GM21723 (cell line): ENCODE results near the gene FCER1G.

Source experiments
- ATAC-seq: cut with Tn5 transposase; IDR thresholded peaks from one replicate; pipeline ENCODE4 v1.9.1; 2021; ENCODE audit warnings: mild to moderate bottlenecking, moderate library complexity; ENCODE audit not compliant: unreplicated experiment

The FCER1G gene

DNA sequence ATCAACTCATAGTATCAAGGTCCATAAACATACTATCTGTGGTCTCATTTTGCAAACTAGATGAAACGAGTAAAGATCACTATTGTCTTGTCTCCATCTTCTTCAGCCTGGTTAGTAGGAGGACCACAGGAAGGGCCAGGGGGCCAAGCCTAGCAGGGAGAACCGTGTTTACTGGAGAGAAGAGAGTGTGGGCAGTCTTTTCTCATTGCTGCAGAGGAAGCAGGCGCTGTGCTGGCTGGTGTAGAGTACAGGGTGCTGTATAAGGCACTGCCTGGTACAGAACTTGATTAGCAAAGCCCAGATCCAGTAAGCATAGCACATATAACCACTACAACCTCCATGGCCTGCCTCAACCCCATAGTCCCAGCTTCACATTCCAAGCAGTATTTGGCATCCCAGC, 27.8 kb upstream of the FCER1G start:
- ATAC-seq = no peak

DNA sequence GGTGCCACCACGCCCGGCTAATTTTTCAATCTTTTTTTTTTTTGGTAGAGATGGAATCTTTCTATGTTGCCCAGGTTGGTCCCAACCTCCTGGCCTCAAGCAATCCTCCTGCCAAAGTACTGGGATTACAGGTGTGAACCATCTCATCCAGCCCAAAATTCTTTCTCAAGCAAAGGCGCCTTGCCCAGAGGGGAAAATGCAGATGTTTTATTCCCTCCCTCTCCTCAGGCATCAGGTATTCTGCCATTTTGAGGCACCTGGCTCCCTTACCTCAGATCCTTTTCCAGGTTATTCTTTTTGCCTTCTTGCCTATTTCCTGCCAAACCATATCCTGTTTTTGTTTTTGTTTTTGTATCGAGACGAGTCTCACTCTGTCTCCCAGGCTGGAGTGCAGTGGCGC, 26.7 kb upstream of the FCER1G start:
- no peak for ATAC-seq

DNA sequence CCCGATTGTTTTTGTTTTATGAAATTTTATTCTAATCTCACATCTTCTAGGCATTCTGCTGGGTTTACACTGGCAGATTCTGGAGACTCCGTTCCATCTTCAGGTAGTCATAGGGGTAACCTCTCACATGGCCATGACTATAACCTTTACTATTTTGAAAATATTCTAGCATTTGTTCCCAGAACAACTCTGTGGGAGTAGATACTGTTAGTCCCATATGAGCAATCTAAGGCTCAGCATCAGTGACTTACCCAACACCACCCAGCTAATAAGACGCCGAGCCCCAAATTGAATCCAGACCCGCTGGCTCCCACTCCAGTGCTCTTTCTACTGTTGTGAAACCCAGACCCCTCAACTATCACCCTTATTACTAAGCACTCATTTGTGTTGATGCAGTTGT, 26.1 kb upstream of the FCER1G start:
- ATAC-seq = no peak

DNA sequence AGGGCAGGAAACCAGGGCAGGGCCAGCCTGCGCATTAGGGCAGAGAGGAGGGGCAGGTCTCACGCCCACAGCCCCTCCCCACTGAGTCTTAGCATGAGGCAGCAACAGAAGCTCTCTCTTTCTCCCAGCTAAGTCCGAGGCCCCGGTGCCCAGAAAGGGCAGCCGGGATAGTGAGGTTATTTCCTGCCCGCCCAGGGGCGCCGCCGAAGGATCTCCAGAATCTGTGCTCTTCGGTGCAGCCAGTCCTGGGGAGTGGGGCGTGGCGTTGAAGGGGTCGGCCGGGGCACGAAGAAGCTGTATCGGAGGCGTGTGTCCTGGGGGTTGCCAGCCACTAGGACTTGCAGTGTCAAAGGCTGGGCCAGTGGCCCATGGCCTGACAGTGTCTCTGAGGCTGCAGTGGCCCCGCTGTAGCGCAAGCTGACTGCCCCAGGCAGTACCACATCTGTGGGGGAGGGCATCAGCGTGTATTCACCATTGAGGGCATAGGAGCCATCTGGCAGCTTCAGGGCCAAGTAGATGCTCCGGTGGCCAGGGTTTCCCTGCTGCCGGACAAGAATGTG, 24.1 kb upstream of the FCER1G start:
- ATAC-seq = no peak

DNA sequence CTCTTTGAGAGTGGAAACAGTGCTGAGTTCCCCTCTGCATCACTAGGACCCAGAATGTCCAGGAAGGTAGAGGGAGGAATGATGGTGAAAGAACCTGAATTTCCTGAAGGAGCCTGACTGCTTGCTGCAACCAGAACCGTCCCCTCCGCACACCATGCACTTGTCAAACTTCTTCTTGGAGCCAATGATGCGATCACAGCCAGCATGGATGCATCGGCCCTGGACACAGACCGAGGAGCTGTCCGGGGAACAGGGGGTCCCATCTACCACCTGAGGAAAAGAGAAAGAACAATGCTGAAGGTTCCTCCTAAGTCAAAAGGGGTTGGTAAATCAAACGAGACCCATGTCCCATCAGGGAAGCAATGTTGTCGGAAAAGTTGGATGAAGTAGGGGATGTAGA, 23.1 kb upstream of the FCER1G start:
- ATAC-seq = no peak

DNA sequence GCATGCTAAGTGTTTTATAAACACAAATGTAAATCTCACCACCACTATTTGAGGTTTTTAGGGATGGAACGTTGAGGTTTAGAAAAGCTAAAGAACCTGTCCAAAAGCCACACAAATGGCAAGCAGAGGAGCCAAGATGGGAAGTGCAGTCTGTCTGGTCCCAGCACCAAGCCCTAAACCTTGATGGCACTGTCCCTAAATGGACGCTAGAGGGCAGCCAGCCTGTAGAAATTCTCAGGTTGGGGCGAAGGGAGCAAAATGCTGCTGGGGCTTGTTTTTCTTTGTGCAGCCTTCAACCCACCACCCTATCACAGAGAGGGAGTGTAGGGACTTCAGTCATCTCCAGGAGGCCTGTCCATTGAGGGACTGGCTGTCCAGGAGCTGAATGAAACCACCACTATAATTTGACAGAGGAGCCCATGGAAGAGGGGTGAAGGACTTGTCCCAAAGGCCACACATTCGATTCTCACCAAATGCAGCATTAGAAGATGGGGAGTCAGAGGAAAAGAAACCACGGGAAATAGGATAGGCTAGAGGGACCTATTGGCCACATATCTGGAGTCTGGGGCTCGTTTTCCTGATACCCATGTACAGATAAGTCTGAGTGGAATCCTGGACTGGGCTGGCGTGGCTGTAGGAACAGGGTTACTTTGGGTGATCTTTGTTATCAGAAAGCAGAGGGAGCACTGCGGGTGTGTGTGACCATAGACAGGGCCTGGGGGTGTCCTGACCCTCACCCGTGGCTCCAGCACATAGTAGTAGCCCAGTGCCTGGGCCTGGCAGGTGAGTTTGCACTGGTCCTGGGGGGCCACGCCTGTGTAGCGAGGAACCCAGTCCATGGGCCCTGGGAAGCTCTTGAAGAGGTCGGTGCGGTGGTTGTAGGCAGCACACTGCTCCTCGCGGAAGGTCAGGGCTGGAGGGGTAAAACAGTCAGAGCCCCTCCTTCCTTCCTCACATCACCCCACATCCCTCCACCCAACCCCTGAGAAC, 22.3 kb upstream of the FCER1G start:
- peak; percentile 63 for ATAC-seq

DNA sequence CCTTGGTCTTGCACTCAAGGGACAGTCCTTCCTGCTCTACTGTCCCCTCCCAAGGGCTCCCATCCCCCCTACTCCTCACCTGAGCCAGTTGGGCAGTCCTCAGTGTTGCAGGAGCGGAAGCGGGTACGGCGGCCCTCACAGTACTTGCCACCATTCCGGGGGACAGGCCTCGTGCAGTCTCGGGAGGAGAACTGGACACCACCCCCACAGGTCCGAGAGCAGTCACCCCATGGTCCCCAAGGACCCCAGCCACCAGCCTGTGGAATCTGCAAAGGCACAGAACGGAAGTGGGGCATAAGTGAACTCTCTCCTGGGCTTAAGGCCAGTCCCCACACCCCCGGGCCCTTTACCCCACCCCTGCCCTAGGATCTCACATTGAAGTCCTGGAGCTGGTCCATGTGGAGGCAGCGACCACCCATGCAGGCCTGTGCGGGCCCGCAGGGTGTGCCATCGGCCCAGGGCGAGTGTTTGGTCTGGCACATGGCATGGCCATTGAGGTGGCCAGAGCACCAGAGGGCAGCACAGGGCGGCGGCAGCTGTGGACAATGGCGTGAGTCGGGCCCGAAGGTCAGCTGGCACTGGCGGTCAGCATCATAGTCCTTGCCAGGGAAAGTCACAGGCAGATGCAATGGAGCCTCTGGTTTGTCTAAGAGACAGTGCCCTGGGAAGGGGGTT, 21.4 kb upstream of the FCER1G start:
- ATAC-seq = no peak

DNA sequence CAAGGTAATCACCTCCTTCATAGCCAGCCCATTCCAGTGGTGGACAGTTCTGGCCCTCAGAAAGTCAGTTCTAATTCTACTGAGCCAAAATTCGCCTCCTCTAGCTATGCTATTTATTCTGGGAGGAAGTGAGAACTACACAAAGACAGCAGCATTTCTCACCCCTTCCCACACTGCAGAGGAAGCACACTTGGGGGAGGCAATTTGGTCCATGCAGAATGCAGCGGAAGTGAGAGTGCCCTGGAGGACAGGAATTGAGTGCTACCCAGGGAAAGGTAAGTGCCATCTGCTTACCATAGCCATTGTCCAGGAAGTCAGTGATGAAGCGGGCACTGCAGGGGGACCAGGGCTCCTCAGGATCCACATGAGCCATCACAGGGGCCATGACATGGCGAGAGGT, 19.9 kb upstream of the FCER1G start:
- ATAC-seq = peak; percentile 61

DNA sequence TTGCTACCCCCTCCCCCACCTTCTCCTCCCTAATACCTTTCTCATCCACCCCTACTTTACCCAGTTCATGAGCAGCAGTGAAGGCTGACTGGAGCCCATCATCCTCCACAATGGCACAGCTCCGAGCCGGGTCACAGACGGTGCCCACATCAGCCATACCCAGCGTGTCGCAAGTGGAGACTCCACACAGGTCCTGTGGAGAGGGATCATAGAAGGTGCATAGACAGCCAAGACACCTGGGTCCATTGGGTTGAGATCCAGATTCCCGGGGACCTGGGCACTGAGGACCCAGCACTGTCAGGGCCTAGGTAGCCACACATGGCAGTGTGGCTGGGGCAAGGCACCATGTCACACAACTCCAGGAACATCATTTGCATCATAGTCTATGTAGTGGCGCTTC, 19.0 kb upstream of the FCER1G start:
- ATAC-seq = no peak

DNA sequence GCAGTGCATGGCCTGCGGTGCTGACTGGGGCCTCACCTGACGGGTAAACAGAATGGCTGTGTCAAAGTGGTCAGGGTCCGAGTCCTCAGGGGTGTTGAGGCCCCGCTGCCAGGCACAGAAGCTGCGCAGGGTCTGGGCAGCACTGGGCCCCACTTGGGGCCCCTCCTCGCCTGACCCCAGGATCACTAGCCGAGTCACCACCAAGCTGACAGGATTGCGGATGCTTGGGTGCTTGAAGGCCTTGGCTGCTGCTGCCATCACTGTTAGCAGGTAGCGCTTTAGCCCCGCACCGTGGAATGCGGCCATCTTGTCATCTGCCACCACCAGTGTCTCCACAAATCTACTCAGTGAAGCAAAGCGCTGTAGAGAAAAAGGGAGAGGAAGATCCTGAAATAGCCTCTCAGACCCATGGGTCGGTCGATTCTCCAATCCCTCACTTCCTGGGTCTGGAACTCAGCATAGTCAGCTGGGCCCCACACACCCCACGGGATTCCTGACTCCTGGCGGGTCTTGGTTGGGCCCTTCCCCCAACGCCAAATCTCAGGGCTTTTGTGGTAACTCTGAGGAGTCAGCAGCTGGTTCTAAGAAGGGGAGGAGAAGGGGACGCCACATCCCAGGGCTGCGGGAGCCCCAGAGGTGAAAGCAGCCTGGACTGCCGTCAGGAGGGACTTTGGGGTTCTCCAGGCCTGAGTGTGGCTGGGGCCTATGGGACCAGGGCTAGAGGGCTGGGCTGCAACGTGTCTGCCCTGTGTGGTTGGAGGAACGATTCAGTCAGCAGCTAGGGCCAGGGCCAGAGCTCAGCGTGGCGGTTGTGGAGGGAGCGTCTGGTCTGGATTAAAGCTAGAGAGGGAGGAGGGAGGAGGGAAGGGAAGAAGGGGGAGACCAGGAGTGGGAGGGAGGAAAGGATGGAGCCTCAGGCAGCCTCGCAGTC, 18.3 kb upstream of the FCER1G start:
- no peak for ATAC-seq

DNA sequence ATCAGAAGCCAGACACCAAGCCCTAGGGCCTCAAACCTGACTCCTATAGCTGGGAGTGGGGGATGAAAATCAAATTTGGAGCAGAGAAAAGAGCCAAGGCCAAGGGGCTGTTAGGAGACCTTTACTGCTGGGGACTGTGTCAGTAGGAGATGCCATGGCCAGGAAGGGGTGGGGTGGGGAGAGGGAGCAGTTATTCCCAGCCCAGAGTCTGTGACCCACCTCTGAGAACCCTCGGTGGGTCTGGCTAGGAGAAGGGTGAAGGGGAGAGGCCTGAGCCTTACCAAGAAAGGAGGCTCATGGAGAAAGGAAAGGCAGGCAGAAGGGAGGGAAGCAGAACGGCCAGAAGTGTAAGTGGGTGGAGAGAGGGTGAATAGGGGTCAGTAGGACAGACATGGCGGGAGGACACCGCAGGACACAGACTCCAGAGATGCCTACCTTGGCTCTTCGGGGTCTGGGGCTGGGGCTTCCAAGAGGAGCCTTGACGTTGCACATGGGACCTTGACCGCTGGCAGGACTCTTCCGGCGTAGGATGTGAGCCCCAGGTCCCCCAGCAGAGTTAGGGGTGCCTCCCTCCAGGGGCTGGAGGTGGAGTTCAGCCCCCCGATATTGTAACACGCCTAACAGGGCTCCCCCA, 17.4 kb upstream of the FCER1G start:
- no peak for ATAC-seq

DNA sequence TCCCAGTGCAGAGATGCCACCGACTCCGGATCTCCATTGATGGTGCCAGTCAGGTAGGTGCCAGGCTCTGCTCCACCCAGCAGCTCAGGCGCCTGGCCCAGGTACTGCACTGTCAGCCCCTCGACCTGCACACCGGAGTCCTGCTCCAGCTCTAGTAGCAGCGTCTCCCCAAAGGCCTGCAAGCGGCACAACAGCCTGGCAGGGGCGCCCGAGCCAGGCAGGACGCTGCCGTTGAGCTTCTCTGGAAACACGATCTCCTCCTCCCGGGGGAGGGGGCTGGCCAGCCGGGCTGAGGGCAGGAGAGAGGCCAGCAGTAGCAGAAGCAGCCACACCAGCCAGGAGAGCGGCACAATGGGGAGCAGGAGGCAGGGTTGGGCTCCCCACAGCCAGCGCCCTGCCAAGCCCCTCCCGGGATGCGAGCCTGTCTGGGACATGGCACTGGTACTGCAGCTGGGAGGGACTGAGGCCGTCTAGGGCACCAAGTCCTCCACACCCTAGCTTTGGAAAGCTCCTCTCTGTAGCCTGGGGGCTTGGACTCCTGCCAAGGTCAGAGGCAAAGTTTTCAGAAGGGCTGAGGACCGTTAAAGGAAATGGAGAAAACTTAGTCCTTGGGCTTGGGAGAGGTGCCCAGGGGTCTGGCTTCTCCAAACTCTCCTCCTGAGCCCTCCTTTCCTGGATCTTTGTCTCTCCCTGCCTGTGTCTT, 16.8 kb upstream of the FCER1G start:
- no peak for ATAC-seq

DNA sequence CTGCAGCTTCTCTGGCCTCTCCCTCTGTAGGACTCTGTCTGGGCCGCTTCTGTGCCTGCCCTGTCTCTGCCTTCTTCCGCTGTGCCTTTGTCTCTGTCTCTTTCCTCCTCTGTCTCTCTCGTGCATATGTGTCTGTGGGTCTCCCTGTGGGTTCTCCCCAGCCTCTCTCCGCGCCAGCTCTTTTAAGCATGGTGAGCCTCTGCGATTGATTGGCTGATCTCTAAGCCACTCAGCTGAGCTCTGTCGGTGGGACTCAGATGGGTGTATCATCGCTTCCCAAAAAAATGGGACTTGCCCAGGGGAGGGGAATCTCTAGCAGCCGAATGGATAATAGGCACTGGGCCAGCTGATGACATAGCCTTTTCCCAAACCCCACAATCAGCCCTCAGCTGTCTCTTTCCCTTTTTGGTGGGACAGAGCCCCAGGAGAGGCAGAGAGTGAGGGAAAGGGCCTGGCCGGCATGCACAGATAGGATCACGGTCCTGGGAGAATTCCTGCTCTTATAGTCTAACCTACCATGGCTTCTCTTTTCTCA, 16.1 kb upstream of the FCER1G start, which contains the start of gene ADAMTS4:
Gene ADAMTS4 (minus strand): TSS at position 158 of the 535 bp plus-strand sequence. CDS start 427 bp downstream, outside the sequence.
- no peak for ATAC-seq

DNA sequence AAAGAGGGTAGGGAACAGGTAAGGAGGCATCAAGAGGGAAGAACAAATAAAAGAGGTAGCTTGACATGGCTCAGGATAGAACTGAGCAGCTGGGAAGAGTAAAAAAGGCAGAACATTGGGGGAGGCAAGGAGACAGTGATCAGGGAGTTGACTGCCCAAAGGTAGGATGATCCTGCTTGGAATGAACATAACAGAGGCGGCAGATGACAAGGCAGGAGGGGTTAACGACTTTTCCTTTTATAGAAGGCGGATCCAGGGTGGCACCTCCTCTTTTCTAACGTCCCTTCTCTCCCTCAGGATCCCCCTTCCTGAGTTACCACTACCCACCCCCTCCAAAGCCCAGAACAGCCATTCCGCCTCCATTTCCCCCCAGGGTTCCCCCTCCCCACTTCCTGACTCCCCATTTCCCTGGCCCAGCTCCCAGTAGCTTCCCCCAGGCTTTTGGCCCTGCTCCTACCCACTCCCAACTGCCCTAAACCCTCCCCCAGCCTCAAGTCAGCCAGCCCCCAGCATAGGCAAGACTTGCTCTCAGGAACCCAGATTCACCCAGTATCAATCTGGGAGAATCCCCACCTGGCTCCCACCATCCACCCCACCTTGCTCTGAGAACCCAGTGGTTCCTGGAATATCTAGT, 15.5 kb upstream of the FCER1G start:
- ATAC-seq = no peak

DNA sequence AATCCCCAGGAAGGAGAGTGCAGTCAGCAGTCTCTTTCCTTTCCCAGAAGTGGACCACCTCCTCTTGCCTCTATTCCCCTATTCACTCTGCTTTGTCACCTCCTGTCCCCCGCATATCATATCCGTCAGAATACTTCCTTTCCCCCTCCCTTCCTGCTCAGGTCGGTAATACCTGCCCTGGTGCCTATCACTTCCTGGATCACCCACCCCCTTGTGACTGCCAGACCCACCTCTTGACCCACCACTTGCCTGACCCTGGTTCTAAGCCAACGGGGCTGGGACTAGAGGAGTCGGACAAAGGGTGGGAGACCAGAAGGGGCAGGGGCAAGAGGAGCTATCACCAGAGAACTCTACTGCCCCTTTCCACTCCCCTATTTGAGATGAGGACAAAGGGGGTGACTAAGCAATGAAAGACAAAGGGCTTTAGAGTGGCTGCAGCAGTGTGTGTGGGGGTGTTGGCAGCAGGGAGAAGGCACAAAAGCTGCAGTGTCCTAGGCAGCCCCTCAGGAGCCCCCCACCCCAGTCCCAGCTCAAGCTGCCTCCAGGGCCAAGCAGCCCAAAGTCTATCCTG, 14.6 kb upstream of the FCER1G start:
- ATAC-seq = no peak

DNA sequence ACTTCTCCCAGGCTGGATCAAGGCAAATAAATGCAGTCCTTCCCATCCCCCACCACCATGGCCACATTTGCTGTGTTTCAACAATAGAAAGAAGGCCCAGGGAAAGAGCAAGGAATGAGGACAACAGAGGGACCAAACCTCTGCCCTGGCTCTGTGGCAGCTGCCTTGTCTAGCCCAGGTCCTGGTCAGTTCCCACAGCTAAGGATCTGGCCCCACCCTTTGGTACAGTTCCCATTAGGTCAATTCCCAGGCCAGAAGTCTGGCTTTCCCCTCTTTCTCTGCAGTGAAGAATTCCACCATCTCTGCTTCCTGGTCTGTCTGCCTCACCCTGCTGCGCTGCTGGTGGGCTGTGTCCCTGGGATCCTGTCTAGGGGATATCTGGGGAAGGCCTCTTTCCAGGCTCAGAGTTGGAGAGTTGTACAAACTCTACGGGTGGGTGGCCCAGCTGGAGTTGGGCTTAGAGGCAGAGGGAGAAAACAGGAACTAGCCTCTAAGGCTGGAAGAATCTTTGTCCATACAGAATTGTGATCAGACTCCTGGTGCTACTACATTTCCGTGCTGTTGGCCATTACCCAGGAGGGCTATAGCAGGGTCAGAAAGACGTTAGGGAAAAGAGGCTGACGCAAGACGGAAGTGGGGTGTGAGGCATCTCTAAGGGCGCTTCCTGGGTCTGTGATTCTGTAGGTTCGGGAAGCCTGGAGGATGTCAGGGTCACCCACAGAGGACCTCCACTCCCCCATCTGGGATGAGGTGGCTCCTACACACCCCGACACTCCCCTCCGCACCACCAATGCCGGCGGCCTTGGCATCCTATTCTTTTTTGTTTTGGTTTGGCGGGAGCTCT, 13.9 kb upstream of the FCER1G start:
- ATAC-seq = no peak

DNA sequence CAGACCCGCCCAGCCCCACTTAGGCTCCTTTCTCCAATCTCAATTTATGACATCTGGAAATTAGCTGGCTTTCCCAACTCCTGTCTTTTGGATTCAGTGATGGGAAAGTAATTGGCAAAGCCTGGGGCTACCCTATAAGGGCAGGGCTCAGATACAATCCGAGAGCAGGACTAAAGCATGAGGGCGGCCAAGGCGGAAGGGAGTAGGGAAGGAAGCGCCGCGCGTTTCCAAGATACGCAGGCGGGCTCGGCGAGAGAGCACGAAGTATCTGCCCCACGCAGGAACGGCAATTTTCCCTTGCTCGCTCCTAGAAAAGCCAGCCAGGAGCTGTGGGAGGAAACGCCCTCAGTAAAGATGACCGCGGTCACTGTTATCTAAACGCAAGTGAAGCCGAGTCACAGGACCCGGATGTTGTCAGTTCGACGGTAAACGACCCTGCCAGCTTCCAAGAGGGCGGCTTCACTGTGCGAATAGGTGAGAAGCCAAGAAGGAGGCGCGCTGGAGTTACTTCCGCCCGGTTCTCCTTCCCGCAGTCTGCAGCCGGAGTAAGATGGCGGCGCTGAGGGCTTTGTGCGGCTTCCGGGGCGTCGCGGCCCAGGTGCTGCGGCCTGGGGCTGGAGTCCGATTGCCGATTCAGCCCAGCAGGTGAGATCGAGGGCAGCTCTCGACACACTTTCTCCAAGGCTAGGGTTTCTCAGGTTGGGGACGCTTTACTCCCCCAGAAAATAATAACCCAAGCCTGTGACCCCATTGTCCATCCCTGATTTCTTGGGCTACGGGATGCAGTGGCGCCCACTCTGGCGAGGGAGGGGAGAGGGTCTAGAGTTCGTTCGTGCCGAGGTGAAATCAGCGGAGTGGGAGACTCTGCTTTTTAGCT, 13.0 kb upstream of the FCER1G start, which contains the start of gene NDUFS2:
Gene NDUFS2 (plus strand): TSS at position 532 of the 877 bp plus-strand sequence. CDS start 19 bp downstream, at position 551.
- ATAC-seq = peak; percentile 95
